ENCODE measurements around the gene CLASP1. TPM values are rescaled to one million over a fixed set of nuclear protein-coding genes. Genes with fewer than 3 reads are reported as not detected.
"Not testable (repeated sequence)": the region's sequence is repeated elsewhere in the genome, so short reads cannot be mapped to it uniquely, and the experiment has no call there.

The CLASP1 gene
- total RNA-seq, 1 donor, result 46.0 TPM

GRCh38 chr2:121309323-121309722 lies 339.9 kb downstream of the CLASP1 start:
- H3K36me3 ChIP-seq (ENCODE audit: insufficient read depth, low read length), result no peaks in the 10 kb centered on the region
- no peak for DNase-seq (ENCODE audit: insufficient read length, low spot score, missing footprints)
- H2AFZ ChIP-seq (ENCODE audit: low read length), result no peak overlapping the region
- no peaks in the 10 kb centered on the region for H4K20me1 ChIP-seq (ENCODE audit: insufficient read depth, low read length)
- no peaks in the 10 kb centered on the region for H3K9me3 ChIP-seq (ENCODE audit: low read depth, low read length)
- H3K4me3 ChIP-seq (ENCODE audit: insufficient read depth, low read length), result no peak overlapping the region
- H3K27me3 ChIP-seq (ENCODE audit: insufficient read depth, low read length), result peaks cover 23% of the 10 kb centered on the region
- H3K4me1 ChIP-seq (ENCODE audit: insufficient read depth, low read length), result no peaks in the 10 kb centered on the region
- no peak overlapping the region for H3K4me2 ChIP-seq (ENCODE audit: insufficient read depth, low read length)
- H3K79me2 ChIP-seq (ENCODE audit: insufficient read depth, low read length), result no peaks in the 10 kb centered on the region
- no peak for TF ChIP-seq CTCF (IDR thresholded peaks at IDR 0.05; ENCODE audit: extremely low read depth, low read depth, low read length)
- no peak overlapping the region for H3K27ac ChIP-seq (ENCODE audit: low read depth, low read length)

- Histone ChIP-seq H4K20me1 (ENCODE audit: insufficient read depth, low read length) (no peaks in the 10 kb centered on the region), H3K79me2 (ENCODE audit: insufficient read depth, low read length) (no peaks in the 10 kb centered on the region), H3K27me3 (ENCODE audit: insufficient read depth, low read length) (peaks cover 29% of the 10 kb centered on the region), H3K27ac (ENCODE audit: low read depth, low read length) (no peak overlapping the region), H3K9me3 (ENCODE audit: low read depth, low read length) (no peaks in the 10 kb centered on the region), H2AFZ (ENCODE audit: low read length) (no peak overlapping the region), H3K4me2 (ENCODE audit: insufficient read depth, low read length) (no peak overlapping the region), H3K4me1 (ENCODE audit: insufficient read depth, low read length) (no peaks in the 10 kb centered on the region), H3K4me3 (ENCODE audit: insufficient read depth, low read length) (no peak overlapping the region), H3K36me3 (ENCODE audit: insufficient read depth, low read length) (no peaks in the 10 kb centered on the region)
- TF ChIP-seq CTCF (IDR thresholded peaks at IDR 0.05; ENCODE audit: extremely low read depth, low read depth, low read length), result no peak
- DNase-seq (ENCODE audit: insufficient read length, low spot score, missing footprints), result no peak
Observed at GRCh38 chr2:121307048-121307447, 342.2 kb downstream of the CLASP1 start.

- no peak for TF ChIP-seq CTCF (IDR thresholded peaks at IDR 0.05; ENCODE audit: extremely low read depth, low read depth, low read length)
Observed at GRCh38 chr2:121304941-121305340, 344.3 kb downstream of the CLASP1 start.

GRCh38 chr2:121303531-121304263 lies 345.6 kb downstream of the CLASP1 start:
- no peak for TF ChIP-seq CTCF (IDR thresholded peaks at IDR 0.05; ENCODE audit: extremely low read depth, low read depth, low read length)
- DNase-seq (ENCODE audit: insufficient read length, low spot score, missing footprints), result peak; percentile 76
- Histone ChIP-seq H3K9me3 (ENCODE audit: low read depth, low read length) (no peaks in the 10 kb centered on the region), H3K4me1 (ENCODE audit: insufficient read depth, low read length) (no peaks in the 10 kb centered on the region), H3K27ac (ENCODE audit: low read depth, low read length) (no peak overlapping the region), H3K27me3 (ENCODE audit: insufficient read depth, low read length) (peaks cover 18% of the 10 kb centered on the region), H4K20me1 (ENCODE audit: insufficient read depth, low read length) (no peaks in the 10 kb centered on the region), H3K36me3 (ENCODE audit: insufficient read depth, low read length) (no peaks in the 10 kb centered on the region), H3K4me3 (ENCODE audit: insufficient read depth, low read length) (no peak overlapping the region), H3K4me2 (ENCODE audit: insufficient read depth, low read length) (no peak overlapping the region), H2AFZ (ENCODE audit: low read length) (no peak overlapping the region), H3K79me2 (ENCODE audit: insufficient read depth, low read length) (no peaks in the 10 kb centered on the region)

More at GRCh38 chr2:121304941-121305340, 344.3 kb downstream of the CLASP1 start:
- H3K9me3 ChIP-seq (ENCODE audit: low read depth, low read length), result no peaks in the 10 kb centered on the region
- H4K20me1 ChIP-seq (ENCODE audit: insufficient read depth, low read length), result no peaks in the 10 kb centered on the region
- peaks cover 21% of the 10 kb centered on the region for H3K27me3 ChIP-seq (ENCODE audit: insufficient read depth, low read length)
- DNase-seq (ENCODE audit: insufficient read length, low spot score, missing footprints), result no peak
- no peak overlapping the region for H3K4me3 ChIP-seq (ENCODE audit: insufficient read depth, low read length)
- H3K4me1 ChIP-seq (ENCODE audit: insufficient read depth, low read length), result no peaks in the 10 kb centered on the region
- no peak overlapping the region for H3K27ac ChIP-seq (ENCODE audit: low read depth, low read length)
- no peak overlapping the region for H3K4me2 ChIP-seq (ENCODE audit: insufficient read depth, low read length)
- no peak overlapping the region for H2AFZ ChIP-seq (ENCODE audit: low read length)
- H3K79me2 ChIP-seq (ENCODE audit: insufficient read depth, low read length), result no peaks in the 10 kb centered on the region
- H3K36me3 ChIP-seq (ENCODE audit: insufficient read depth, low read length), result no peaks in the 10 kb centered on the region

GRCh38 chr2:121301190-121301589 lies 348.1 kb downstream of the CLASP1 start:
- not testable (repeated sequence) for H3K9me3 ChIP-seq (ENCODE audit: low read depth, low read length); H3K27me3 ChIP-seq (ENCODE audit: insufficient read depth, low read length); H3K27ac ChIP-seq (ENCODE audit: low read depth, low read length); H4K20me1 ChIP-seq (ENCODE audit: insufficient read depth, low read length); H3K36me3 ChIP-seq (ENCODE audit: insufficient read depth, low read length); H3K4me3 ChIP-seq (ENCODE audit: insufficient read depth, low read length); H3K79me2 ChIP-seq (ENCODE audit: insufficient read depth, low read length); H3K4me1 ChIP-seq (ENCODE audit: insufficient read depth, low read length); DNase-seq (ENCODE audit: insufficient read length, low spot score, missing footprints); H3K4me2 ChIP-seq (ENCODE audit: insufficient read depth, low read length); H2AFZ ChIP-seq (ENCODE audit: low read length)

Data from osteoblast (primary cell).